ENCODE results near the gene ADARB2.

Gene ADARB2

GRCh38 chr10:1290071-1290471 is 447.3 kb downstream of the ADARB2 start:
- Histone ChIP-seq H3K27ac (no peak overlapping the region), H3K4me1 (ENCODE audit: low read depth, poor library complexity, severe bottlenecking) (no peaks in the 10 kb centered on the region)
- TF ChIP-seq, protein P1, sequence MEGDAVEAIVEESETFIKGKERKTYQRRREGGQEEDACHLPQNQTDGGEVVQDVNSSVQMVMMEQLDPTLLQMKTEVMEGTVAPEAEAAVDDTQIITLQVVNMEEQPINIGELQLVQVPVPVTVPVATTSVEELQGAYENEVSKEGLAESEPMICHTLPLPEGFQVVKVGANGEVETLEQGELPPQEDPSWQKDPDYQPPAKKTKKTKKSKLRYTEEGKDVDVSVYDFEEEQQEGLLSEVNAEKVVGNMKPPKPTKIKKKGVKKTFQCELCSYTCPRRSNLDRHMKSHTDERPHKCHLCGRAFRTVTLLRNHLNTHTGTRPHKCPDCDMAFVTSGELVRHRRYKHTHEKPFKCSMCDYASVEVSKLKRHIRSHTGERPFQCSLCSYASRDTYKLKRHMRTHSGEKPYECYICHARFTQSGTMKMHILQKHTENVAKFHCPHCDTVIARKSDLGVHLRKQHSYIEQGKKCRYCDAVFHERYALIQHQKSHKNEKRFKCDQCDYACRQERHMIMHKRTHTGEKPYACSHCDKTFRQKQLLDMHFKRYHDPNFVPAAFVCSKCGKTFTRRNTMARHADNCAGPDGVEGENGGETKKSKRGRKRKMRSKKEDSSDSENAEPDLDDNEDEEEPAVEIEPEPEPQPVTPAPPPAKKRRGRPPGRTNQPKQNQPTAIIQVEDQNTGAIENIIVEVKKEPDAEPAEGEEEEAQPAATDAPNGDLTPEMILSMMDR (conservative IDR thresholded peaks at IDR 0.05; ENCODE audit: low read depth, low read length) = no peak

DNA sequence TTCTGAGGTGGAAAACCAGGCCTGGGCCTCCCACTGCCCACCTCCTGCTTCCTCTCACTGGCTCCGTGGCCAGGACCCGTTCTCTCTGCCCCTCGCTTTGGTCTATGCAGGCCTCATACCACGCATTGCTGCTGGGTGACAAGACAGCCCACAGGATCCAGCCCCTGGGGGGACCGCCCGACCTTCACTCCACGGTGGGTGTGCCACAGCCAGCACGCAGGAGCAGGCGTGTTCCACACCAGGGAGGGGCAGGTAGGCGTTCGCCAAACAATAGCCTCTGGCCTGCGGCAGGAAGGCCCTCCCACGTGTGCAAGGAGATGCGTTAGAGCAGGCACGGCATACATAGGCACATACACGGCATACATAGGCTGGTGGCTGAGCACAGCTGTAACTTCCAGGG is 447.7 kb downstream of the ADARB2 start:
- no peaks in the 10 kb centered on the region for H3K4me1 ChIP-seq (ENCODE audit: low read depth, poor library complexity, severe bottlenecking)
- no peaks in the 10 kb centered on the region for H3K27me3 ChIP-seq (ENCODE audit: insufficient read depth, low read depth)
- H4K20me1 ChIP-seq (ENCODE audit: insufficient read depth) = no peaks in the 10 kb centered on the region
- TF ChIP-seq, protein P1 (conservative IDR thresholded peaks at IDR 0.05; ENCODE audit: low read depth, low read length) = no peak
- H3K9ac ChIP-seq = no peak overlapping the region
- no peak overlapping the region for H3K4me2 ChIP-seq
- no peak overlapping the region for H3K4me3 ChIP-seq (IDR thresholded peaks at IDR 0.05; ENCODE audit: insufficient read depth, low read depth, low read length)
- no peak overlapping the region for H2AFZ ChIP-seq (ENCODE audit: low read depth)
- H3K36me3 ChIP-seq (ENCODE audit: insufficient read depth) = no peaks in the 10 kb centered on the region
- no peaks in the 10 kb centered on the region for H3K79me2 ChIP-seq (ENCODE audit: insufficient read depth, low read depth)
- H3K27ac ChIP-seq = no peak overlapping the region

More at GRCh38 chr10:1290071-1290471, 447.3 kb downstream of the ADARB2 start:
- Histone ChIP-seq H3K79me2 (ENCODE audit: insufficient read depth, low read depth) (no peaks in the 10 kb centered on the region), H3K36me3 (ENCODE audit: insufficient read depth) (no peaks in the 10 kb centered on the region), H3K27me3 (ENCODE audit: insufficient read depth, low read depth) (no peaks in the 10 kb centered on the region), H2AFZ (ENCODE audit: low read depth) (no peak overlapping the region), H3K4me3 (IDR thresholded peaks at IDR 0.05; ENCODE audit: insufficient read depth, low read depth, low read length) (no peak overlapping the region), H4K20me1 (ENCODE audit: insufficient read depth) (no peaks in the 10 kb centered on the region), H3K9ac (no peak overlapping the region), H3K4me2 (no peak overlapping the region)

GRCh38 chr10:1287971-1288401 is 449.3 kb downstream of the ADARB2 start:
- H3K27ac ChIP-seq = no peak overlapping the region
- H3K79me2 ChIP-seq (ENCODE audit: insufficient read depth, low read depth) = no peaks in the 10 kb centered on the region
- TF ChIP-seq, protein P1 (conservative IDR thresholded peaks at IDR 0.05; ENCODE audit: low read depth, low read length) = no peak
- no peak overlapping the region for H3K4me3 ChIP-seq (IDR thresholded peaks at IDR 0.05; ENCODE audit: insufficient read depth, low read depth, low read length)
- no peak overlapping the region for H3K4me2 ChIP-seq
- no peaks in the 10 kb centered on the region for H3K27me3 ChIP-seq (ENCODE audit: insufficient read depth, low read depth)
- H3K9ac ChIP-seq = no peak overlapping the region
- H3K4me1 ChIP-seq (ENCODE audit: low read depth, poor library complexity, severe bottlenecking) = no peaks in the 10 kb centered on the region
- no peaks in the 10 kb centered on the region for H3K36me3 ChIP-seq (ENCODE audit: insufficient read depth)
- H2AFZ ChIP-seq (ENCODE audit: low read depth) = no peak overlapping the region
- no peaks in the 10 kb centered on the region for H4K20me1 ChIP-seq (ENCODE audit: insufficient read depth)

DNA sequence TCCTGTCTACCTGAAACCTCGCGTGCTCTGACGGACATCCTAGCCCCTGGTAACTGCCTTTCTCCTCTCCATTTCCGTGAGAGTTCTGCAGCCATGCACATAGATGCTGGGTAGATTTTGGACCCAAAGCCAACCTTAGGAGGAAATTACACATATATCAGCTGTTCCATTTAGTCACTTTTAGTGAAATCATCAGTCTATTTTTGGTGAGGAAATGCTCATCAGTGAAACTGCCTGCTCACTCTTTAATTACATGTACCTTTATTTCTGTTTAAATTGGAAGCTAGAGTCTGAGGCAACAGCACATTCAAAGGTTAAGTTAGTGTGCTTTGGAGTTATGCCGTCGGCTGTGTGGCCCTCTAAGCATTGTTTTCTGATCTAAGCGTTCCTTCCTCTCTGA is 449.8 kb downstream of the ADARB2 start:
- no peaks in the 10 kb centered on the region for H4K20me1 ChIP-seq (ENCODE audit: insufficient read depth)
- no peak overlapping the region for H3K9ac ChIP-seq
- H3K4me2 ChIP-seq = no peak overlapping the region
- H3K27ac ChIP-seq = no peak overlapping the region
- no peaks in the 10 kb centered on the region for H3K27me3 ChIP-seq (ENCODE audit: insufficient read depth, low read depth)
- H3K4me3 ChIP-seq (IDR thresholded peaks at IDR 0.05; ENCODE audit: insufficient read depth, low read depth, low read length) = no peak overlapping the region
- no peak overlapping the region for H2AFZ ChIP-seq (ENCODE audit: low read depth)
- no peaks in the 10 kb centered on the region for H3K79me2 ChIP-seq (ENCODE audit: insufficient read depth, low read depth)
- H3K36me3 ChIP-seq (ENCODE audit: insufficient read depth) = no peaks in the 10 kb centered on the region
- TF ChIP-seq, protein P1 (conservative IDR thresholded peaks at IDR 0.05; ENCODE audit: low read depth, low read length) = no peak
- no peaks in the 10 kb centered on the region for H3K4me1 ChIP-seq (ENCODE audit: low read depth, poor library complexity, severe bottlenecking)
